ENCODE measurements around the gene DCBLD1. TPM values are rescaled to one million over a fixed set of nuclear protein-coding genes. Genes with fewer than 3 reads are reported as not detected.

The DCBLD1 gene
- total and polyA plus RNA-seq, 11 donors = 2.9 to 11.4 (median 4.0) TPM

- Histone ChIP-seq H3K27ac (no peak overlapping the region), H3K27me3 (peaks cover 0 to 35% (median 4%) of the 10 kb centered on the region in 9 donors), H3K4me1 (peaks cover 0 to 3% (median 0%) of the 10 kb centered on the region in 12 donors), H3K4me3 (no peak overlapping the region), H3K9me3 (no peaks in the 10 kb centered on the region), H3K36me3 (no peaks in the 10 kb centered on the region)
- WGBS, 4 donors = 72 to 81% (median 76%) methylated on average over 2 of the region's 2 CpGs
- ATAC-seq (no peak), DNase-seq (no peak)
- intact Hi-C loops (cut with DNase I) = loop anchor here in 3 of 10 donors (10.0 kb wide), 2 partner anchors 90 to 100 kb away; no protein-coding TSS in a partner anchor
- TF ChIP-seq CTCF (IDR thresholded peaks at IDR 0.05) (no peak), POLR2A (IDR thresholded peaks at IDR 0.05) (no peak)
Observed at GRCh38 chr6:117444600-117444999, 37.9 kb upstream of the DCBLD1 start.

- intact Hi-C loops (cut with DNase I) = loop anchor here in 5 of 10 donors (5.0 to 10.0 kb wide), 5 partner anchors 92 to 160 kb away; no protein-coding TSS in a partner anchor
- H3K27me3 ChIP-seq = peaks cover 0 to 29% (median 4%) of the 10 kb centered on the region in 9 donors
- WGBS, 4 donors = 74 to 81% (median 78%) methylated on average over 3 of the region's 3 CpGs
- no peak for TF ChIP-seq POLR2A (IDR thresholded peaks at IDR 0.05)
- TF ChIP-seq CTCF (IDR thresholded peaks at IDR 0.05) = no peak
- no peak overlapping the region for H3K4me3 ChIP-seq
- H3K36me3 ChIP-seq = no peaks in the 10 kb centered on the region
- no peak for ATAC-seq
- H3K9me3 ChIP-seq = no peaks in the 10 kb centered on the region
- H3K27ac ChIP-seq = no peak overlapping the region
- H3K4me1 ChIP-seq = peaks cover 0 to 6% (median 0%) of the 10 kb centered on the region in 12 donors
- no peak for DNase-seq
Observed at GRCh38 chr6:117446861-117447260, 35.6 kb upstream of the DCBLD1 start.

- H3K4me1 ChIP-seq = peaks cover 0 to 9% (median 0%) of the 10 kb centered on the region in 12 donors
- intact Hi-C loops (cut with DNase I) = loop anchor here in 6 of 10 donors (2.0 to 10.0 kb wide), 7 partner anchors 93 to 159 kb away; no protein-coding TSS in a partner anchor
- H3K27me3 ChIP-seq = peaks cover 0 to 26% (median 4%) of the 10 kb centered on the region in 9 donors
- no peaks in the 10 kb centered on the region for H3K36me3 ChIP-seq
- WGBS, 4 donors = 33 to 42% (median 38%) methylated on average over 5 of the region's 5 CpGs
- no peak overlapping the region for H3K4me3 ChIP-seq
- ATAC-seq (no peak), DNase-seq (no peak)
- H3K27ac ChIP-seq = no peak overlapping the region
- TF ChIP-seq POLR2A (IDR thresholded peaks at IDR 0.05) = no peak
- no peak for TF ChIP-seq CTCF (IDR thresholded peaks at IDR 0.05)
- no peaks in the 10 kb centered on the region for H3K9me3 ChIP-seq
Observed at GRCh38 chr6:117448011-117448410, 34.5 kb upstream of the DCBLD1 start.

- peaks cover 0 to 9% (median 0%) of the 10 kb centered on the region in 12 donors for H3K4me1 ChIP-seq
- H3K9me3 ChIP-seq = no peaks in the 10 kb centered on the region
- H3K27me3 ChIP-seq = peaks cover 0 to 20% (median 4%) of the 10 kb centered on the region in 9 donors
- H3K27ac ChIP-seq = no peak overlapping the region
- H3K4me3 ChIP-seq = no peak overlapping the region
- 47 to 61% (median 51%) methylated on average over 6 of the region's 6 CpGs for WGBS, 4 donors
- no peak for DNase-seq
- intact Hi-C loops (cut with DNase I) = loop anchor here in 6 of 10 donors (2.0 to 10.0 kb wide), 7 partner anchors 94 to 158 kb away; no protein-coding TSS in a partner anchor
- TF ChIP-seq CTCF (IDR thresholded peaks at IDR 0.05) (no peak), POLR2A (IDR thresholded peaks at IDR 0.05) (no peak)
- ATAC-seq = peak in 2 of 4 donors; percentile 37 to 63
- H3K36me3 ChIP-seq = no peaks in the 10 kb centered on the region
Observed at GRCh38 chr6:117448732-117449485, 33.6 kb upstream of the DCBLD1 start.

Data from heart left ventricle (tissue), 16 donors.